Measurements from ENCODE around the gene TRAPPC2L. TPM values are rescaled to one million over a fixed set of nuclear protein-coding genes. Genes with fewer than 3 reads are reported as not detected.

Gene TRAPPC2L, protein sequence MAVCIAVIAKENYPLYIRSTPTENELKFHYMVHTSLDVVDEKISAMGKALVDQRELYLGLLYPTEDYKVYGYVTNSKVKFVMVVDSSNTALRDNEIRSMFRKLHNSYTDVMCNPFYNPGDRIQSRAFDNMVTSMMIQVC
- total RNA-seq (ENCODE audit: low replicate concordance): 74.5 and 79.6 TPM in 2 replicates

DNA sequence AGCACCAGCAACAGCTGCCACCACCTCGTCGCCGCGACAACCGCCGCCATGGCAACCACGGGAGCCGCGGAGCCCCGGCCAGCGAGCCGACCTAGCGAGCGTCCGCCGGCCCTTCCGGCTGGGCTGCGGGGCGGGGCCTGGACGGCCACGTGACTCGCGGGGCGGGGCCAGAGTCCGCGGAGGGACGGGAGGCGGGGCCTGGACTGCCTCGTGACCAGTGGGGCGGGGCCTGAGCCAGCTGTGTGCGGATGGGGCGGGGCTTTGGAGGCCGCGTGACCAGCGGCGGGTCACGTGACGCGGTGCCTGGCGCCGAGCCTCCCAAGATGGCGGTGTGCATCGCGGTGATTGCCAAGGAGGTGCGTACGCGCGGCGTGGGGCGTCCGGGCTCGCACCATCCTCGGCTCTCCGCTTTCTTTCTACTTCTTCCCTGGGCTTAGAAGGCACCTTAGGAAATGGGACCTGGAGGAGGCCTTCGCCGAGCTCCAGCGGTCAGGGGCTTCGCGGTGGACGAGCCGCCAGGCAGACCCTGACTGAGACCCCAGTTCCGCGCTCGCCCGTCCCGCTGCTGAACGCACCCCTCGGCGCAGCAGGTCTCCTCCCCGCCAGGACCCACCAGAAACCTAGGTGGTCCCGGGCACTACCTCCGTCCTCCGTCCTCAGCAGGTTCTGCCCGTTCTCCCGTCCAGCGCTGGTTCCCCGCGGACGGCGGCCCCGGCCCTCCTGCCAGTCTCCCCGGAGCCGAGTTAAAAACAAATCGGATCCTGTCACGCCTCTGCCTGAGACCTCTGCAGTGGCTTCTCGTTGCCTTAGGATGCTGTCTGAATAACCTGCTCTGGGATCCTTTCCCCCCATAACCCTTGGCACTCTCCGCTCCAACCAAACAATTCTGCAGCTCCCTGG is at the start of gene TRAPPC2L, which contains the start of gene GALNS:
TSS of gene TRAPPC2L (plus strand) at position 300 of the 900 bp plus-strand sequence. CDS start at position 324, 24 bp downstream.
TSS of gene GALNS (minus strand) at position 120 of the 900 bp plus-strand sequence. CDS start at position 50, 70 bp downstream.

DNA sequence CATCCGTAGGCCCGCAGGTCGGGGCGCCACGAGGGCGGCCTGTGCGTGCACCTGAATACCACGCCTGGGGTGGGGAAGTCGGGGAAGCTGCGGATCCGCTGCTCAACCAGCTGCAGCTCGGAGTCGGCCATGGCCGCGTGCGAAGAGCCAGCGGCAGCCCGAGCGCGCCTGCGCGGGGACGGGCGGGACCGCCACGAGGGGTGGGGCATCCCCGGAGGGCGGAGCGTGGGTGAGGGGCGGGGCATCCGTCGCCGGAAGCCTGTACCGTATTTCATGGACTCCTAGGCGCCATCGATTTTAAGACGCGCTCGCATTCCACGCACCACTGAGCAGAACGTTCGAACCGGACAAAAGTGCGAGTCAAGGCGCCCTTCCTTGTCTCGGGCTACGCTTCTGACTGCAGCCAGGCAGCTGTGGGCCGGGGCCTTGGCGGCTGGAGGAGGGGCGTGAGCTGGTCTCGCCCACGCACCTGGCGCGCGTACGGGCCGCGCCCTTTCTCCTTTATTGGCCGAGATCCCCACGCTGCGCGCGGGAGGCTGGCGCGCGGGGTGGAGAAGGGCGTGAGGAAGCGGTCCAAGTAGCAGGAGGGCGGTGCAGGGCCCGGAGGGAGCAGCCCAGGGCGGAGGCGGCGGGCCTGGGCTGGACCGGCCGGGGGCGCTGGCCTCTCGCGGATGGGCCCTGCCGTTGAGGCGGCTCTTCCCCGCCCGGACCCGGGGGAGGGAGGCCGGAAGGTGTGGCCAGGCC is 45.0 kb upstream of the TRAPPC2L start, which contains the start of gene APRT:
TSS of gene APRT (minus strand) at position 160 of the 744 bp plus-strand sequence. CDS start at position 131, 29 bp downstream.

DNA sequence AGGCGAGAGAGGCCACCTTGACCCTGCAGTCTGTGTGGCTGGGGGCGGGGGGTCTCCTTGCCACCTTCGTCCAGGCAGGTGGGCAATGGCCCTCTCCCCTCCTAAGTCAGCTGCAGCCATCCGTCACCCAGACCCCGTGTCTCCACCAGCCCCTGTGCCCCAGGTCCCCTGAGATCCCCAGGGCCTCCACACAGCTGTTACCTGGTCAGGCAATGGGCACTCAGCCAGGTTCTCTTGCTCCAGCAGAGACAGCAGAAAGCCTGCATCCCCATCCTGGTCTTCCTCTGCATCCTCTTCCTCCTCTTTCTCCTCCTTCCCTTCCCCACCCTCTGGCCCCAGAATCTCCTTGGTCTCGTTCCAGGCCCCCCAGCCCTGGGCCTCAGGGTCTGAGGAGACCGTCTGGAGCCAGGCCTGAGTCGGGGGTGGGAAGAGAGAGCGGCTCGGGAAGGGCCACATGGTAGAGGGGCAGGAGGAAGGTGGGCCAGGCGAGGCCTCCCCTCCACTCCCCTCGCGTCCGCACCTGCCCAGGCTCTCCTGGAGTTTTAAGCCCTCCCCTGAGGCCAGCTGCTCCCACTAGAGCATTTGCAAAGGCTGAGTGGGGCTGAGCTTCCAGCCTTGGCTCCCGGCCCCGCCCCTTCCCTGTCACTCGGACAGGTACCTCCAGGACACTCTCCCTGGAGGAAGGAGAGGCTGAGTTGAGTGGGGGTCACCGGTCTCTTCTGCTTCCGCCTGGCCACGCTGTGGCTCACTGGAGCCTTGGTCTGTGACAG is 9.4 kb downstream of the TRAPPC2L start, which contains the start of gene PABPN1L:
TSS of gene PABPN1L (minus strand) at position 510 of the 770 bp plus-strand sequence. CDS start at position 456, 54 bp downstream.

Other genes starting within 250 kb of the TRAPPC2L start
- 0.15 TPM in 1 of 2 replicates, not detected in the other for gene IL17C, start 218.6 kb upstream of the TRAPPC2L start, total RNA-seq (ENCODE audit: low replicate concordance)
- 98.1 and 369 TPM in 2 replicates for gene CYBA, start 206.1 kb upstream of the TRAPPC2L start, total RNA-seq (ENCODE audit: low replicate concordance)
- 41.4 and 74.9 TPM in 2 replicates for gene MVD, start 194.0 kb upstream of the TRAPPC2L start, total RNA-seq (ENCODE audit: low replicate concordance)
- gene SNAI3, start 170.6 kb upstream of the TRAPPC2L start, total RNA-seq (ENCODE audit: low replicate concordance): not detected in 2 replicates
- gene RNF166, start 150.7 kb upstream of the TRAPPC2L start, total RNA-seq (ENCODE audit: low replicate concordance): 8.9 and 10.8 TPM in 2 replicates
- gene CTU2, start 150.6 kb upstream of the TRAPPC2L start, total RNA-seq (ENCODE audit: low replicate concordance): 12.4 and 23.7 TPM in 2 replicates
- gene PIEZO1, start 71.9 kb upstream of the TRAPPC2L start, total RNA-seq (ENCODE audit: low replicate concordance): 127 and 192 TPM in 2 replicates
- 0.47 and 2.4 TPM in 2 replicates for gene CDT1, start 53.3 kb upstream of the TRAPPC2L start, total RNA-seq (ENCODE audit: low replicate concordance)
- 45.5 and 84.2 TPM in 2 replicates for gene APRT, start 45.2 kb upstream of the TRAPPC2L start, total RNA-seq (ENCODE audit: low replicate concordance)
- 15.0 and 22.3 TPM in 2 replicates for gene GALNS, start 180 bp upstream of the TRAPPC2L start, total RNA-seq (ENCODE audit: low replicate concordance)
- not detected in 2 replicates for gene PABPN1L, start 9.5 kb downstream of the TRAPPC2L start, total RNA-seq (ENCODE audit: low replicate concordance)
- not detected in 2 replicates for gene CBFA2T3, start 120.1 kb downstream of the TRAPPC2L start, total RNA-seq (ENCODE audit: low replicate concordance)
- gene ACSF3, start 236.7 kb downstream of the TRAPPC2L start, total RNA-seq (ENCODE audit: low replicate concordance): 11.1 and 19.2 TPM in 2 replicates